Measurements from ENCODE around the gene RIPK4.

- TF ChIP-seq CTCF (IDR thresholded peaks at IDR 0.05) (no peak), HMGXB4 (CRISPR knock-in tag; IDR thresholded peaks at IDR 0.05) (no peak)
These were observed 4.1 kb downstream of the RIPK4 start for GRCh38 chr21:41762753-41763152.
